Measurements from ENCODE around the gene CYTH4.
A peak's percentile ranks its signal among the peaks of the same experiment; 100 is the strongest.
"Not testable (repeated sequence)": the region's sequence is repeated elsewhere in the genome, so short reads cannot be mapped to it uniquely, and the experiment has no call there.

Gene CYTH4

DNA sequence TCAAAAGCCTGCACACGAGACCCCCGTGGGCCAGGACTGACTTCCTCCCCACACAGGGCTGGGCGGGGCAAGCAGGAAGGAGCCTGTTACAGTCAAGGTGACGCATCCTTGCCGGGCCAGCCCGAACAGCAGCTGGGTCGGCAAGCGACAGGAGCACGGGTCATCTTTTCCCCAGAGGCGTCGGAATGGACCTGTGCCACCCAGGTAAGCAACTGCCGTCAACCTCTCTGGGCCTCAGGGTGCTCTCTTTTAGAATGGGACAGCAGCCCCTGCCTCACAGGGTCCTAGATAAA lies at the start of gene CYTH4:
Gene CYTH4, plus strand, starts transcription at position 124 of the 293 bp plus-strand sequence. Its CDS starts 62 bp downstream, at position 186.
- no peak for DNase-seq (ENCODE audit: low spot score)

- not testable (repeated sequence) for DNase-seq (ENCODE audit: low spot score)
These were observed 48.9 kb upstream of the CYTH4 start for GRCh38 chr22:37233371-37233750.

- no peak for DNase-seq (ENCODE audit: low spot score)
These were observed 48.3 kb upstream of the CYTH4 start for GRCh38 chr22:37233751-37234631.

DNA sequence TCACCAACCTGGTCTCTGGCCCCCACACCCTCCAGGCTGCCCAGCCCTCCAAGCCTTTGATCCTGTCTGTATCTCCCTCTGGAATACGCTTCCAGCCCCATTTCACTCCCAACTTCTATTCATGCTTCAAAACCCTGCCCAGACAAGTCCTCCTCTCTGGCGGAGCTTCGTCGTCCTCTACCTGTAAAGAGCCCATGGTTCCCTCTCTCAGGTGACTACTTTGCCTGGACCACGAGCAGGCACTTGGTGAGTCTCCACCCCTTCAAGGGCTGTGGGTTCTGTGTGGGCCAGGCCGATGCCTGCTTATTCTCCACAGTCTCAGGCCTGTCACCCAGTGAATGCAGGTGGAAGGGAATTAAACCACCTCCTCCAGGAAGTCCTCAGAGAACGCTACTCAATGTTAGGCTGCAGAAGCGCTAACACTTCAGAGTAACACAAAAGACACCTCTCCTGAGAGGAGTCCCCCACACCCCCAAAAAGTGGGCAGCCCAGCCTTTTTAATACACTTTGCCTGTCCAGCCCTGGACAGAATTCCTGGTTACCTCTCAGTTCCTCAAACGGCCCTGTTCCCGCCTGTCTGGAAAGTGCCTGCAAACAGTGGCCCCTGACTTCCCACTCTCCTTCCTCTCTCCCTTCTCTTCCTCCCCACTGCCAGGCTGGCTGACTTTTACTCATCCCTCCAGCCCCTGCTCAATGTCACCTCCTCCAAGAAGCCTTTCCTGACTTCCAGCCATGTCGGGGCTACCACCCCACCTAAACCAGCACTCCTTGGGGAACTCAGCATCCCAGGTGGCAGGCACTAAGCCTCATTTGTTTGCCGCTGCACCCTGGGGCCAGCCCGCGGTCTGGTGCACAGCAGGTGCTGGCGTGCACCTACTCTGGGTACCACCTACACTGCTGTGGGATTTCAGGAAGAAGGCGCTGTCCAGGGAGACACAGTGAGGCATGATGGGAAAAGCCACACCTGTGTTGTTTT lies 47.3 kb upstream of the CYTH4 start:
- DNase-seq (ENCODE audit: low spot score) = no peak

- DNase-seq (ENCODE audit: low spot score) = no peak
These were observed 46.3 kb upstream of the CYTH4 start for GRCh38 chr22:37235897-37236607.

DNA sequence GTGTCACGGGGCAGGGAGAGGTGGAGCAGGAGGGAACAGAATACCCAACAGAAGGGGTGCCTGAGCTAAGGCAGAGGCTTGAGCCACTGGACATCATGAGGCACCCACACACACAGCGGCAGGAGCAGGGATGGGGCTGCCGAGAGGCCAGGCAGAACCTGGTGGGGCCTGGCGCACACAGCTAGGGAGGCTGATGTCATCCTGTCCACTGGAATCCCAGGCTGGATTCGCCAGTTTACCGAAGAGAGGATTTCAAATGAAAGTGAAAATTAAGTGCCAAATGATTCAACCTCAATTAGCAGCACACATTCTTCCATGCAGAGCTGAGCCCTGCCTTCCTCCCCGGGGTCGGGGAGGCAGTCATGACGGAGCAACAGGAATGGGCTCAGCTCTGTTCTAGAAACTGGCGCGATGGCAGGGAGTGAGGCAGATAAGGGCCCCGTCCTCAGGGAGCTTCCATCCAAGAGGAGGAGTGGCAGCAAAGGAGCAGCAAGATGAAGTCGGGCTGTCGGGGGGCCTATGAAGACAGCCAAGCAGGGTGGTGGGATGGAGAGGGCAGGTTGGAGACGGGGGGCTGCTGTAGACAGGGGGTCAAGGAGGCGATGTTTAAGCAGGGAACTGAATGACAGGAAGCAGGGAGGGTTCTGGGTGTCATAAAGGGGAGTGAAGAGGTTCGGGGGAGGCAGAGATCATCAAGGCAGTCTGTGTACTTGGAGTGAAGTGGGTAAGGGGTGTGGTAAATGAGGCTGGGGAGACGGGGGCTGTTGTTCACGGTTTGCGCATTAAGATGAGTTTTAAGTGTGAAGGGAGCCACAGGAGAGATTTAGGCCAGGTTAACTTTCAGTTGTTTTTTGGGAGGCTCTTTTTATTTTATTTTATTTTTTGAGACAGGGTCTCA lies 44.7 kb upstream of the CYTH4 start:
- peak; percentile 50 for DNase-seq (ENCODE audit: low spot score)

DNA sequence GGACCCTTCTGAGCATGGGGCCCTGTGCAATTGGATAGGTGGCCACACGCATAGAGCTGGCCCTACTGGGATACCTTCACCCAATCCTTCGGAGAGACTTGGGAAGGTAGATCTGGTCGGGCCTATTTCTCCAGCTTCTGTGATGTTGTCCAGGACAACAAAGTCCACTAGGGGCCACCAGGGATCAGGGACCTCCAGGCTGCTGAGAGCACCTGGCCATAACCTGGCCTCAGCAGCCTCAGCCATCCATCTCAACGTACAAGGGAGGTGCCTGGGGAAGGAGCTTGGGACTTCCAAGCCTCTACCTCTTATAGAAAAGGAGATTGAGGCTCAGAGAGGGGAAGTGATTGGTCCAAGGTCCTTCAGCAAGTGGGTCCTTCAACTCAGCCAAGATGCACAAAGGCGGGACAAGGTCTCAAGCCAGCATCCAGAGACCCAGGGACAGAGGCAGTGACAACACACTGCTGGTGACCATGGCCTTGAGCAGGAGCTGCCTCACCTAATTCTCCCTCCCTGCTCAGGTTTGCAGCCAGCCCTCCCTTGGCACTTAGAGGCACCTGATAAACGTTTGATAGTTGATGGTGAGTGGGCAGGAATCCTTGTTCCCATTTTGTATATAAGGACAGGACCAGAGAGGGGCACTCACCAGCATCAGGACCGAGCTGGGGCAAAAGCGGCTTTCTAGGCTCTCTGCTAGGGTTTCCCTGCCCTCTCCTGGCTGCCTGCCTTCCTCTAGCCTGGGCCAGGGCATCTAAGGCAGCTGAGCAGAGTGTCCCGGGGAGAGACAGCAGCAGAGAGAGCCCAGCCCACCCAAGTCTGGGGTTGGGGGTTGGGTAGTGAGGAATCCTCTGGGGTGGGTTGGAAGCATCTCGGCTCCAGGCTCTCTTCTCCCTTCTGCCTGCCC lies 42.7 kb upstream of the CYTH4 start:
- no peak for DNase-seq (ENCODE audit: low spot score)

DNA sequence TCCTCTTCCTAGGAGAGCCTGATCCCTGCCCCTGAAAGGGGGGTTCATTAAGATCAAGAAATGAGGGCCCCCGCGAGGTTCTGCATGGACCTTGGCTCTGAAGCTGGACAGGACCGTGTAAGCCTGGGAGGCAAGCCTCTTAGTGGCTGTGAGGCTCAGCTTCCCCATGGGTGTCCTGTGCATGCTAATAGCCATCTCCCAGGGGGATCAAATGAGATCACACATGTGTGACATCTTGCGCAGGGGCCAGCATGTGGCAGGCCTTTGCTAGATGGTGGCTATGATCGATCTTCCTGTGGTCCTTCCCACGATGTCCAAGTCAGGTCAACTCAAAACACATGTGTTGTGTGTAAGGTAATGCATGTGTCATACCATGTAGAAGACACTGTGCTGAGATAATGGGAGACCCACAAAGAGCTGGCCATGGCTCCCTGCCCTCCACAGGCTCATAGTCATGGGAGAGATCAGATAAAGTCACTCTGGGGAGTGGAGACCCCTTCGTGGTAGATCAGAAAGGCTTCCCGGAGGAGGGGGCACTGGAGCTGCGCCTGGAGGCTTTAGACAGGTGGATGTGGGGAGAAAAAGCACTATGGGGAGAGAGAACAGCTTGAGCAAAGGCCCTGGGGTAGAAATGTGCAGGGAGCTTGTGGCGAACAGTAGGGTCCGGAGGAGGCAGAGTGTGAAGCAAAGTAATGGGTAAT lies 41.9 kb upstream of the CYTH4 start:
- no peak for DNase-seq (ENCODE audit: low spot score)

DNA sequence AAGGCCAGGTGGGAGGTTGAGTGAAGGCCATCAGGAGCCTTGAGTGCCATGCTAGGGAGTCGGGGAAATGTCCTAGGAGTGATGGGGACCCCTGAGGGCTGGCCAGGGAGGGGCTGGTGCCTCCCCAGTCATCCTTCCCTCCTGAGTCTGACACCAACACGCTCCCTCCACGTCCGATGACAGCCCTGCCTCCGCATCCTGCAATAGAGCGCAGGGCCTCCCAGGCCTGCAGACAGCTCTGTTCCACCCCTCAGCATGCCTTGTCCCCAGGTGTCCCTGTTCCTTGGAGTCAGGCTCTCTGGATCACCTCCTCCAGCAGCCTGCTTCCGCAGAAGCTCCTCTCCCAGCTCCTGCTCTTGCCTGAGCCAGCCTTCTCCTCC lies 41.4 kb upstream of the CYTH4 start:
- no peak for DNase-seq (ENCODE audit: low spot score)

DNA sequence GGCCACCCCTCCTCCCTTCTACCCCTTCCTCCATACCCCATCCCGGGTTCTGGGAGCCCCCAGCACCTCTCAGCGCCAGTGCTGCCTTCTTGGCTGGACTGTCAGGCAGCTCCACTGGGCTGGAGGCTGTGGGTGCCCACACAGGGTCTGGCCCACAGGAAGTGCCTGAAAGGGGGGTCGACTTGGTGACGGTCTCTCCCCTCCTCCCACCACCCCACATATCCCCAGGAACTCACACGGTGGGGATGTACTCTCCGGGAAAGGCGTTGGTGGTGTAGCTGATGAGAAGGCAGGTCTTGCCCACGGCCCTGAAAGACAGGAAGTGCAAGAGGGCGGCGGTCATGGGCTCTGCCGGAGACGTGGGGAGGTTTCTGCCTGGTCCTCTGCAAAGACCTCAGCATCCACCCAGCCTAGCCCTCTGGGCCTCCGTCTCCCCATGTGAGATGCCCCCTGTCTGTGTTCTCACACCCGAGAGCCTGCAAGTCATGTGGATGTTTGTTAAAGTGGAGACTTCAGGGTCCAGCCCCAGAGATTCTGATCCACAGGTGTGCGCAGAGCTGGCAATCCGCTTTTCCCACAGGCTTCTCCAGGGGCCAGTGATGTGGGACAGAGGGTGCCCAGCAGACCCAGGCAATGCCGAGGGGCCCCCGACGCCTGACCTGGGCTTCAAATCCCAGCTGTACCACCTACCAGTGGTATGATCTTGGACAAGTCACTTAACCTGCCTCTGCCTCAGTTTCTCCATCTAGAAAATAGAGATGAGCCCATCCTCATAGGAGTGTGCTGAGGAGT lies 40.8 kb upstream of the CYTH4 start:
- DNase-seq (ENCODE audit: low spot score) = no peak

GRCh38 chr22:37242395-37242918 lies 39.9 kb upstream of the CYTH4 start:
- DNase-seq (ENCODE audit: low spot score) = peak; percentile 35

GRCh38 chr22:37243402-37244113 lies 38.8 kb upstream of the CYTH4 start:
- no peak for DNase-seq (ENCODE audit: low spot score)

DNA sequence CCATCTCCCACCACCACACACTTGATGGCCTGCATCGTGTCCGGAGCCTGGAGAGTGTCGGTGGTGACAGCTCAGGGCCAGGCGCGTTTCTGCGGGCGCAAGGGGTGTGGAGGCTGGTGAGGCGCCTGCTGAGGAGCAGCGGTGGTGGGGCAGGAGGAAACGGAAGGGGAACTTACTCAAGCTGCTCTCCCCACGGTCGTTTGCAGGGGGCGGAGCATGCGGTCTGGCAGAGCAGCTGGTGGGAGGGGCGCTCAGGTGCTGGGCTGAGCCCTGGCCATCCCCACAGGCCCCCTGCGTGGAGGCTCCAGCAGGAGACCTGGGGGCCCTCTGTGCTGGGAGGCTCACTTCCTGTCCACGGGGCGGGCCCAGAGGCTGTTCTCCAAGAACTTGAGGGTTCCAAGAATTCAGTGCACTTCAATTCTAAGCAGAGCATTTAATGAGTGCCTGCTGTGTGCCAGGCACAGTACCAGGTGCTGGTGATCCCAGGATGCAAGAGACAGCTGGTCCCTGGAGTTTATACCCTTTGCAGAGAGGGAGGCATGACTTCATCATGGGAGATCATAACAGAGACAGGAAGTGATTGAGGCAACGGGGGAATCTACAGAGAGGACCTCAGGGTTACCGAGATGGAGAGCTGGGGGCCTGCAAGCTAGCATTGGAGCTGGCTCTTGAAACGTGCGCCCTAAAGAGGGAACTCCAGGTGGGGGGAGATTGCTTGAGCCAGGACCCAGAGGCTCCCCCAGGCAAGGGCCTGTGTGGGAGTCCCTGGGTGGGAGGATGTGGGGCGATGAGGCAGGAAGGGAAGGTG lies 38.0 kb upstream of the CYTH4 start, which contains the start of gene RAC2:
Gene RAC2, minus strand, starts transcription at position 156 of the 808 bp plus-strand sequence. Its CDS starts 121 bp downstream, at position 35.
- peak; percentile 63 for DNase-seq (ENCODE audit: low spot score)

GRCh38 chr22:37244922-37245722 lies 37.2 kb upstream of the CYTH4 start:
- DNase-seq (ENCODE audit: low spot score) = no peak

DNA sequence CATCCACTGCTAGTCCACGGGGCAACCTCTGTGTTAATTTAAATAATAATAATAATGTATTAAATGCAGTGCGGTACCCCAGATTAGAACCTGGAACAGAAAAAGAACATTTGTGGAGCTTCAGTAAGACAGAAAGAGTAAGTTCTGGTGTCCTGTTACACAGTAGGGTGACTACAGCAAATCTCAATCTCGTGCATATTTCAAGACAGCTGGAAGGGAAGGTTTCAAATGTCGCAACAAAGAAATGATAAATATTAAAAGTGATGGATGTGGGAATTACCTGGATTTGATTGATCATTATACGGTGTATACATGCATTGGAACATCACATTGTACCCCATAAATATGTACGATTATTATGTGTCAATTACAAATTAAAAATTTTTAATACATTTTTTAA lies 36.6 kb upstream of the CYTH4 start:
- no peak for DNase-seq (ENCODE audit: low spot score)

- no peak for DNase-seq (ENCODE audit: low spot score)
These were observed 34.1 kb upstream of the CYTH4 start for GRCh38 chr22:37248251-37248650.

All from AG08395 (cell line).